Measurements from ENCODE around the gene RIF1.
A peak's percentile ranks its signal among the peaks of the same experiment; 100 is the strongest.

Gene RIF1, protein sequence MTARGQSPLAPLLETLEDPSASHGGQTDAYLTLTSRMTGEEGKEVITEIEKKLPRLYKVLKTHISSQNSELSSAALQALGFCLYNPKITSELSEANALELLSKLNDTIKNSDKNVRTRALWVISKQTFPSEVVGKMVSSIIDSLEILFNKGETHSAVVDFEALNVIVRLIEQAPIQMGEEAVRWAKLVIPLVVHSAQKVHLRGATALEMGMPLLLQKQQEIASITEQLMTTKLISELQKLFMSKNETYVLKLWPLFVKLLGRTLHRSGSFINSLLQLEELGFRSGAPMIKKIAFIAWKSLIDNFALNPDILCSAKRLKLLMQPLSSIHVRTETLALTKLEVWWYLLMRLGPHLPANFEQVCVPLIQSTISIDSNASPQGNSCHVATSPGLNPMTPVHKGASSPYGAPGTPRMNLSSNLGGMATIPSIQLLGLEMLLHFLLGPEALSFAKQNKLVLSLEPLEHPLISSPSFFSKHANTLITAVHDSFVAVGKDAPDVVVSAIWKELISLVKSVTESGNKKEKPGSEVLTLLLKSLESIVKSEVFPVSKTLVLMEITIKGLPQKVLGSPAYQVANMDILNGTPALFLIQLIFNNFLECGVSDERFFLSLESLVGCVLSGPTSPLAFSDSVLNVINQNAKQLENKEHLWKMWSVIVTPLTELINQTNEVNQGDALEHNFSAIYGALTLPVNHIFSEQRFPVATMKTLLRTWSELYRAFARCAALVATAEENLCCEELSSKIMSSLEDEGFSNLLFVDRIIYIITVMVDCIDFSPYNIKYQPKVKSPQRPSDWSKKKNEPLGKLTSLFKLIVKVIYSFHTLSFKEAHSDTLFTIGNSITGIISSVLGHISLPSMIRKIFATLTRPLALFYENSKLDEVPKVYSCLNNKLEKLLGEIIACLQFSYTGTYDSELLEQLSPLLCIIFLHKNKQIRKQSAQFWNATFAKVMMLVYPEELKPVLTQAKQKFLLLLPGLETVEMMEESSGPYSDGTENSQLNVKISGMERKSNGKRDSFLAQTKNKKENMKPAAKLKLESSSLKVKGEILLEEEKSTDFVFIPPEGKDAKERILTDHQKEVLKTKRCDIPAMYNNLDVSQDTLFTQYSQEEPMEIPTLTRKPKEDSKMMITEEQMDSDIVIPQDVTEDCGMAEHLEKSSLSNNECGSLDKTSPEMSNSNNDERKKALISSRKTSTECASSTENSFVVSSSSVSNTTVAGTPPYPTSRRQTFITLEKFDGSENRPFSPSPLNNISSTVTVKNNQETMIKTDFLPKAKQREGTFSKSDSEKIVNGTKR (N-terminal part only)

DNA sequence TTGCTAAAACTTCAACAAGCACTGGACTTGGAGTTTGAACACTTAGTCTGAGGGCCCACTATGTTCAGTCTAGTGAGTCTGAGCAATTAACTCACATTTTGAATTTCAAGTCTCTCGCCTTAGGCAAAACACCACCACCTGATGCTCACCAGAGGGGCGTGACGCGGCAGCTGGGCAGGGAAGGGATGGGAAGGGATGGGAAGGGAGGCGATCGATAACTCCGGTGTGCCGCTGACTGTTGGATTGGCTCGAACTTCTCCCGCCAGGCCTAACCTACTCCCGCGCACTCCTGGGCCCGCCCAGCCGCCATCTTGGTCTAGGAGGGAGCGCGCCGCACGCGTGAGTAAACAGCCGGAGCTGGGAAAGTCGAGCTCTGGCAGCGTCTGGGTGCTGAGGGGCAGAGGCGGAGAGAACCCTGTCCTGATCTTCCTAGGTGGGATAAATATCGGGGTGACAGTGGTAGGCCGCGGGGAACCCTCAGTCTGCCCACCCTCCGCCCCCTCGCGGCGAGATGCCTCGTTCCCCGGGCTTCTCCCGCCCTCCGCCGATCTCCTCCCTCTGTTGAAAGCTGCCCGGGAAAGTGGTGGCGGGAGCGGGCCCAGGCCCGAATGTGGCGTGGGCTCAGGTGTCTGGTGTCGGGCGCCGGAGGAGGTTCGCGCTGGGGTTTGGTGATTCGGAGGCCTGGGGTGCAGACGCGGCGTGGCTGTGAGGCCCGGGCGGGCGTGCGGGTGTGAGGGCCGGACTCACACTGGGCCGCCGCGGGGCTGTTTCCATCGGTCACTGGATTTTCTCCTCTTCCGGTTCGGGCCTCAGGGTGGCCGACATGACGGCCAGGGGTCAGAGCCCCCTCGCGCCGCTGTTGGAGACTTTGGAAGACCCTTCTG is at the start of gene RIF1:
Gene RIF1 (plus strand): TSS at position 302 of the 884 bp plus-strand sequence. CDS start 522 bp downstream, at position 824.
- FAIRE-seq (peak; percentile 80), DNase-seq (ENCODE audit: low spot score) (peak; percentile 95)

DNA sequence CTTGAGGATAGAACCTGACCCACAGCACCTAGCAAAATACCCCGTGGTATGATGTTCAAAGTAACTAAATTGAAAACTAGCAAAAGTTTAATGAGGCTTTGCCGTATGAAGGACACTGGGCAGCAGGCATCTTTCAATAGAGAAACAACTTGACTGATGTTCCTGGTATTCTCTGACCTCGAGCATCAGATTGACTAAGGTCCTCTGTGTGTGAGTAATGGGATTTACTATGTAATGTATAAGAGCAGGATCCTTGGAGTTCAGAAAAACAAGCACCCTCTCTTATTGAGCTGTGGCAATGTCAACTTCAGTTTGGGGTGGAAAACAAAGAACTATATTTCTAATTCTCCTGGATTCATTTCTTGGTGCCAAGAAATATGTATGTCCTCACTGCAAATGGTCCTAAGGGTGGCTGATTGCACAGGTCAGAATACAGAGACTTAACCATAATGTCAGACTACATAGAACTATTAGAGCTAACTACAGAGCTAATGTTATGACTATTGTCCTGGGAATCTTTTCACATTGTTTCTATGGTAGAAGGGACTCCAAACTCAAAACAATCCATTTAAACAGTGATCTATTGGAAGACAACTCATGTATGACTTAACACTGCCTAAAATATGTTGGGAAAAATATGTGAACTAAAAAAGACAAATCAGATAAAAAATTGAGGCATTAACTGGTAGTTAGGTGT is 47.9 kb upstream of the RIF1 start:
- FAIRE-seq, result no peak
- no peak for DNase-seq (ENCODE audit: low spot score)

DNA sequence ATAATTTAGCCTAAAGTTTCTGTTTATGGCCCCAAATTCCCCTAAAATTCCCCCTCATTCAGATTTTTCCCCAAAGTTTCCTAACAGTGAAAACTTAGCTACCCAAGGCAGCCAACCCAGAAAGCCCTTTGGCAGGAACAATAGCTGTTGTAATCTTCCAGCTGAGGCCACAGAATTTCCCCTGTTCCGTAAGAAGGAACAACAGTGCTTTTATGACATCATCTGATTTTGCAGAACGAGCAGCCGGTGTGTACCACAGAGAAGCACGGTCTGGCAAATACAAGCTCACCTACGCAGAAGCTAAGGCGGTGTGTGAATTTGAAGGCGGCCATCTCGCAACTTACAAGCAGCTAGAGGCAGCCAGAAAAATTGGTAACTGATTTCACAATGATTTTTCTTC is 46.0 kb upstream of the RIF1 start:
- FAIRE-seq (no peak), DNase-seq (ENCODE audit: low spot score) (peak; percentile 13)

DNA sequence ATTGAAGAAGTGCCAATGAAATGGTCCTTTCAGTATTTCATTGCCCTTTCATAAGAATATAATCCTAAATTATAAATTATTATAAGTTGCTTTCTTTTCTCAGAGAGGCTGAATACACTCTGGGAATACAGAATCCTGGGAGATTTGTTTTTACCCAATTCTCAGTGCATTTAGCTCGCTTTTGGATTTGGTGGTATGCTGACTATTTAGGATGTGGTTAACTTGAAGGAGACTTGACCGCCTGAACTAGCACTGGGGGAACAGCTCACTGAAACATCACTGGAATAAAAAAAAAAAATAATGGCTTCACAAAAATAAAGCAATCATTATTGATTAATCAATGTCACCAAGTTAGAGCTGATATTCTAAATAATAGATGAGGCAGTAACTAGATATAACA is 42.1 kb upstream of the RIF1 start:
- no peak for FAIRE-seq
- peak; percentile 29 for DNase-seq (ENCODE audit: low spot score)

DNA sequence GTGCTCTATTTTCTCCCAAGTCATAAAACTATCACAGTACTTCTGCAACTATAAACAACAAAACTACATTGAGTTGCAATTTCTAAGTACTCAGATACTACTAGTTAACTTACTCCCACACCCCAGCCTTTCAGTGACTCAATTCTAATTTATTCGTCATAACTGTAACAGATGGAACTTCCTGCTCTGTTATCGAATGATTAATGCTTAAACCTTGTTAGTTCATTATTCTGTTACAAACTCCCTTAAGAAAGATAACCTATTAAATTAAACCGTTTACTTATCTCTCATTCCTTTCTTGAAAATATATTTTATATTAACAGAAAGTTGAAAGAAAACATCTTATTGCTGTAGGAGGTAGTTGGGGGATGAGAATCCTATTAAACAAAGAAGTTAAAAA is 35.3 kb upstream of the RIF1 start:
- FAIRE-seq (no peak), DNase-seq (ENCODE audit: low spot score) (peak; percentile 35)

DNA sequence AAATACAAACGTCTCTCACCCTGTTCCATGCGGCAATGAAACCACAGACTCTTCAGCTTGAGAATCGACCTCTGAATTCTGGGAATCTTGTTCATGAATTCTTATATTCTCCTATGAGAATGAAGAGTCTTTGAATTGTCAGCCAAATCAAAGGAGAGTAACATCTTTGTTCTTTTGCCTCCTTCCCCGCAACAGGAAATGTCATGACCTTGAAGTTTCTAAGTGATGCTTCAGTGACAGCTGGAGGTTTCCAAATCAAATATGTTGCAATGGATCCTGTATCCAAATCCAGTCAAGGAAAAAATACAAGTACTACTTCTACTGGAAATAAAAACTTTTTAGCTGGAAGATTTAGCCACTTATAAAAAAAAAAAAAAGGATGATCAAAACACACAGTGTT is 30.5 kb upstream of the RIF1 start:
- no peak for FAIRE-seq
- DNase-seq (ENCODE audit: low spot score), result no peak

DNA sequence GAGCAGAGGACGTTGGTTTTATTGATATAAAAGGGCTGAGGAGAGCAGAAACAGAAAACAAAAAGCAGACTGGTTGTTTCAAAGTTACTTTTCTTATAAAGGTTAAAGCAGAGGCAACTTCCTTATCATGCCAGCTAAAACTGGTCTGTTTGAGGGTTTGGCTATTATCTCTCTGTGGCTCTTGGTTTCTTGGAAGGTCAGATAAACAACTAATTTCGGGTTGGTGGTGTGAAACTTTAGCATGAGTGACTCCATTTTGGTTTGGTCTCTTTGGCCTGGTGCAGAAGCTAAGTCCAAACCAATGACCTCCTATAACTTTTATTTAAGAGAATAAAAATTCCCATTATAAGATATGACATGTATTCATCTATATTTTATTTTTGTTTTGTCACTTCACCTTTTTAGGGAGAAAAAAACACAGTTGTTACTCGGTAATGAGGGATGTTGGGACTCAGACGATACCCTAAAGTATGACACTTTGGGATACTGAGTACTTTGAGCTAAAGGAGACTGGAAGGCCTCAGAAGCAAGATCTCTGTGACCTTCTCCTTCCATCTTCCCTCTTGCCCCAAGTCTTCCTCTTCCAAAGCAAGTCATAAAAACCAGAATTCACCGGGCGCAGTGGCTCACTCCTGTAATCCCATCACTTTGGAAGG is 29.0 kb upstream of the RIF1 start:
- FAIRE-seq, result no peak
- DNase-seq (ENCODE audit: low spot score), result no peak

DNA sequence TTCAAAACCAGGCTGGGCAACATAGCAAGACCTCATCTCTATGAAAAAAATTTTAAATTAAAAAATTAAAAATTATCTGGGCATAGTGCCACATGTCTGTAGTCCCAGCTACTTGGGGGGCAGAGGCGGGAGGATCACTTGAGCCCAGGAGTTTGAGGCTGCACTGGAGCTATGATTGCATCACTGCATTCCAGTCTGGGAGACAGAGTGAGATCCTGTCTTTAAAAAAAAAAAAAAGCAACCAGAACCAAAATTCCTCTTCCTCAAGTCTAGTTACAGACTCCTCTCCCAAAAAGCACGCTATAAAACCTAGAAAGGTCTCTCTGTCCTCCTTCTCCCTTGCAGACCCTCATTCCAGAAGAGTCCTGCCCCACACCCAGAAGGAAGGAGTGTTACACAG is 28.4 kb upstream of the RIF1 start:
- FAIRE-seq (no peak), DNase-seq (ENCODE audit: low spot score) (no peak)

DNA sequence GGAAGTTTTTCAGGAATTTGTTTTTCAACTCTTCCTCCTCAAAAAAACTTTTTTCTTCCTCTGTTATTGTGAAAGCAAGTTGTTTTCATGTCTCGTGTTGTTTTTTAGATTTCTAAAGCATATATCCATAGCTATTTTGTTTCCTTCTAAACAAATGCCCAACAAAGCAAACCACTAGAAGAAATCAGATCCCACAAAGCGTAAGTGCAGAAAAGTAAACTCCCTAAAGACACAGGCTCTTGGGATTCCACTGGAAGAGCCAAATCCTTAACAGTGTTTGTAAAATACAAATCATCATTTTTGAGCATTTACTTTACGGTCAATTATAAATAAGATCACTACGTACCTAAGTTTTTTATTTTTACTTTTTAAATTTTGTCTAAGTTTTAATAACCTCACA is 21.7 kb upstream of the RIF1 start:
- no peak for DNase-seq (ENCODE audit: low spot score)
- no peak for FAIRE-seq

DNA sequence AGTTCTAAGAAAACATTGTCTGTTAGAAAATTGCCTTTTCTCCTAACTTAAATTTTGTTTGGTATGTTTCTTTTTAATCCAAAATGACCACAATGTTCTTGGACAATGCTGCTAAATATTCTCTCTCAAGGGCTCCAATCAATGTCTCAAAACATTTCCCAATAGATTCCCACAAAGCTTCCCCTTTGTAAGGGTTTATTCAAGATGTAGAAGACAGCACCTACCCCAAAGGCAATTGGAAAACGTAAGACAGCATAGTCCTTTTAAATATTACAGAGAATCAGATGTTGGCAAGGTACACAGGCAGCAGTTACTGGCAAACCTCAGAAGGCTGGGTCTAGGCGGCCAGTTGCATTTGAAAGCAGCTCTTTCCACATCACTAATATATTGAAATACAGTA is 18.3 kb upstream of the RIF1 start:
- DNase-seq (ENCODE audit: low spot score), result no peak
- no peak for FAIRE-seq

DNA sequence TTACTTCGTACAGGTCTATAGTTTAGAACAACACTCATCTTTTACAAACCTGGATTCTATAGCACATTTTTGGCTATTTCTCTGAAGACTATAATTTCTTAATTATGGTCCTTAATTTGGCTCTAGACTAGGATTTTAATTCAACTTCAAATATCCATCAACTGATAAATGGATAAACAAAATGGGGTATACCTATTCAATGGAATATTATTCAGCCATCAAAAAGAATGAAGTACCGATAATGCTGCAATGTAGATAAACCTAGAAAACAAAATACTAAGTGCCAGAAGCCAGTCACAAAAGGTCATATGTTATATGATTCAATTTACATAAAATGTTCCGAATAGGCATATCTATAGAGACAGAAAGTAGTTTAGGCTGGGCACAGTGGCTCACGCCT is 15.2 kb upstream of the RIF1 start:
- DNase-seq (ENCODE audit: low spot score) (no peak), FAIRE-seq (no peak)

DNA sequence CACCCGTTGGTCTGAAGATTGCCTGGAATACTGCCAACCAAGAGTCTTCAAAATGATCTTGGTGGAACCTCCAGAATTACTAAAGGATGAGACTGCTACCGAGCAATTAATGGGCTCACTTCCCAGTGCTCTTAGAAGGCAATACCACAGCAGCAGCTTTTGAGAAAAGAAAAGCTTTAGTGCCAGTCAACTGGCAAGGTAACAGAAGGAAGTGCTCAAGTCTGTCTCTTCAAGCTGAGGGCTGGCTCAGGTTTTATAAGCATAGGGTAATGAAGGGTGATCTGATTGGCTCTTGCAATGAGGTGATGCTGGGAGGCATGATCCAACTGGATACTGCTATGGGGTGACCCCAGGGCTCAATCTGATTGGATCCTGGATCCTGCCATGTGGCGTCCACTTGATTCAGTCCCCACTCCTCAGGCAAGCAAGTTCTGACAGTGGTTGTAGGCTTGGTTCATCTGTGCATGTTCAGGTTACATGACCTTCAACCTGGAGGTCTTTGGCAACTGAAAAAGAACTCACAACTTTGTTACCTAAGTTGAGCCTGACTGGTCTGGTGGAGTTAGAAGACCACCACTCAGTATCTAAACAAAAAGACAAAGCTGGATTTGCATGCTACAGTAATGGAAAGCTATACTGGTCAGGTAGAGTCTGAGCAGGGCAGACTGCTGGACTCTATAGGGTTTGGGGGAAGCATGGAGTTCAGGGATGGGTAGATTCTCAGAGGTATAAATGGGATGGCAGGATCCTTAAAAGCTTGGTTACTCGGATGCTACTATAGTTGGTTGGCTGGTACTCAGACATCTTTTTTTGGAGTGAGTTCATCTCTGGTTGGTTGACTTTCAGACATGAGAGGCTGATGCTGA is 14.0 kb upstream of the RIF1 start:
- no peak for FAIRE-seq

DNA sequence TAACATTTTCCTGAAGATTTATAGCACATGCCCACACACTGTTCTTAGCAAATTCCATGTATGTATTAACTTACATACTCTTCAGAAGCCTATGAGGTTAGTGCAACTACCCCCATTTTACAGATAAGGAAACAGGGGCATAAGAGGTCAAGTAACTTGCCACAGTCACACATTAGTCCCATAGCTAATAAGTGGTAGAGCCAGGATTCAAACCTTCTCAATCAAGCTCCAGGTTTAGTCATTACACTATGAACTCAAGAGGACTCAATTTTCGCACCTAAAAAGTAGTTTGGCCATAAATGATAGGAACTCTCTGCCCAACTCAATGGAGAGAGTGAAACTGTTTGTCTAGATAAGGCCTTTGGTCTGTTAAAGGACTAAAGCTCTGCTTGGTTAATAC is 9.7 kb upstream of the RIF1 start:
- FAIRE-seq, result no peak

More for the DNA sequence above, 14.0 kb upstream of the RIF1 start:
- no peak for DNase-seq (ENCODE audit: low spot score)

DNA sequence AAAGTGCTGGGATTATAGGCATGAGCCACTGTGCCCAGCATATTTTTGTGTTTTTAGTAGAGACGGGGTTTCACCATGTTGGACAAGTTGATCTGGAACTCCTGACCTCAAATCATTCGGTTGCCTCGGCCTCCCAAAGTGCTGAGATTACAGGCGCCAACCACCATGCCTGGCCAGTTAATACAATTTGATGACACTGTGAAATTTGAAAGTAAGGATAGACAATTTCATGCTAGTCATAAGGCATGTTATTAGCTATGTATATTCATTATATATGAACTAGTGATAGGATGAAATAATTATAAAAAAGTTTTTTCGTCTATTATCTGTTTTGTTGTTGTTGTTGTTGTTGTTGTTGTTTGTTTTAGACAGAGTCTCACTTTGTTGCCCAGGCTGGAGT is 8.6 kb upstream of the RIF1 start:
- FAIRE-seq (no peak), DNase-seq (ENCODE audit: low spot score) (no peak)

More for the DNA sequence above, 9.7 kb upstream of the RIF1 start:
- DNase-seq (ENCODE audit: low spot score), result no peak

DNA sequence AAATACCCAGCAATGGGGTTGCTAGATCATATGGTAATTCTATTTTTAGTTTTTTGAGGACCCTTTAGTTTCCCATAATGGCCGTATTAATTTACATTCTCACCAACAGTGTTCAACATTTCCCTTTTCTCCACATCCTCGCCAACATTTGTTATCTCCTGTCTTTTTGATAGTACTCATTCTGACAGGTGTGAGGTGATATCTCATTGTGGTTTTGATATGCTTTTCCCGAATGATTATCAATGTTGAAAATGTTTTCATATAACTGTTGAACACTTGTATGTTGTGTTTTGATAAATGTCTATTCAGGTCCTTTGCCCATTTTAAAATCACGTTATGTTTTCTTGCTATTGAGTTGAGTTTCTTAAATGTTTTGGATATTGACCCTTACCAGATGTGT is 5.8 kb upstream of the RIF1 start:
- DNase-seq (ENCODE audit: low spot score) (no peak), FAIRE-seq (no peak)

DNA sequence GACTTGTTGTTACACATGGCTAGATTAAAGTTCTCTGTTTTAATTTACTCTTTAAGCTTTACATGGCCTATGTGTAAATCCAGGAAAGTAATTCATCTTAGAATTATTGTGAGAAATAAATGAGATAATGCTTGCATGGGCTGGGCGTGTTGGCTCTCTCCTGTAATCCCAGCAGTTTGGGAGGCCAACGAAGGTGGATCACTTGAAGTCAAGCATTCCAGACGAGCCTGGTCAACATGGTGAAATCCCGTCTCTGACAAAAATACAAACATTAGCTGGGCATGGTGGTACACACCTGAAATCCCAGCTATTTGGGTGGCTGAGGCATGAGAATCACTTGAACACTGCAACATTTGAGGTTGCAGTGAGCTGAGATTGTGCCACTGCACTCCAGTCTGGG is 4.3 kb upstream of the RIF1 start:
- DNase-seq (ENCODE audit: low spot score) (no peak), FAIRE-seq (no peak)

DNA sequence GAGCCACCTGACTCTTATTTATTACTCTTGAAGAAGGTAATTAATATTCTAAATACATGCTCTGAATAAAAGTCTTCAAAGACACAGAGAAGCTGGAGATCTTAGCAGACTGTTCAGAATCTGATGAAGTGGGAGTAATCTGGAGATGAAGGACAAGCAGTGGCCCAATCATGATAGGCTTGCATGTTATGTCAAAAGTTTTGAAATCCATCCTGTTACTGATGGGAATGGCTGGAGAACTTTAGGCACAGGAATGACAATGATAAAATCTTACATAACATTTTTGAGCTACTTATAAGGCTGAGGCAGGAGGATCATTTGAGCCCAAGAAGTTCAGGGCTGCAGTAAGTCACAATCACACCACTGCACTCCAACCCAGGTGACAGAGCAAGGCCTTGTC is 2.4 kb upstream of the RIF1 start:
- no peak for FAIRE-seq

DNA sequence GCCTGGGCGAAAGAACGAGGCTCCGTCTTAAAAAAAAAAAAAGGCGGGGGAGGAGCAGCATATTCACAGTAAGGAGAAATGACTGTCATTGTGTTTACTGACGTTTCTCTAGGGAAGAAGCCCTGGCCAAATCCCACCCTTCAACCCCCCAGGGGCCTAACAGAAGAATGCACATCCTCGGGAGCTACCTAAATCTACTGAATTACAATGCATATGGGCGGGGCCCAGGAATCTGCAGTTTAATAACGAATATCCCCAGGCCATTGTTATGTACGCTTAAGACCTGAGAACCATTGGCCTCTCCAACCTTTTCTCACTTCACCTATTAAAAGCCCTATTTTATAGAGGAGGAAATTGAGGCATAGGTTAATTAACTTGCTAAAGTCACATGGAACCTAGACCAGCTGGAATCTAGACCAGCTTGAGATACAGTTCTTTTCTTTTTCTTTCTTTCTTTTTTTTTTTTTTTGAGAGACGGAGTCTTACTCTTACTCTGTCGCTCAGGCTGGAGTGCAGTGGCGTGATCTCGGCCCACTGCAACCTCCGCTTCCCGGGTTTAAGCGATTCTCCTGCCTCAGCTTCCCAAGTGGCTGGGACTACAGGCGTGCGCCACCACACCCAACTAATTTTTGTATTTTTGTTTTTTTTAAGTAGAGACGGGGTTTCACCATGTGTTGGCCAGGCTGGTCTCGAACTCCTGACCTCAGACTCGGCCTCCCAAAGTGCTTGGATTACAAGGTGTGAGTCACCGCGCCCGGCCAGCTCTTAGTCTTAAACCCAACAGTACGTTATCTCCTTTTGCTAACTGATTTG is 708 bp upstream of the RIF1 start:
- DNase-seq (ENCODE audit: low spot score) (no peak), FAIRE-seq (no peak)

More for the DNA sequence above, 2.4 kb upstream of the RIF1 start:
- no peak for DNase-seq (ENCODE audit: low spot score)

Measured in urothelium cell line (cell line).